Rectal smooth muscle tissue (tissue), 1 donor: ENCODE data around the gene MYO16.

ENCODE experiments used
- H3K27ac ChIP-seq: one replicate; pipeline ENCODE4 v1.7.0; 2013; ENCODE audit warnings: low read depth, low read length, inconsistent platforms
- H3K27me3 ChIP-seq: one replicate; pipeline ENCODE4 v1.7.0; 2013; ENCODE audit warnings: low read length; ENCODE audit not compliant: control insufficient read depth, insufficient read depth
- H3K36me3 ChIP-seq: one replicate; pipeline ENCODE4 v1.7.0; 2013; ENCODE audit warnings: low read length; ENCODE audit not compliant: control insufficient read depth, insufficient read depth
- H3K4me1 ChIP-seq: one replicate; pipeline ENCODE4 v1.7.0; 2013; ENCODE audit warnings: low read length; ENCODE audit not compliant: control insufficient read depth, insufficient read depth
- H3K4me3 ChIP-seq: one replicate; pipeline ENCODE4 v1.7.0; 2013; ENCODE audit warnings: low read length
- H3K9ac ChIP-seq: one replicate; pipeline ENCODE4 v1.7.0; 2013; ENCODE audit warnings: low read length

MYO16 gene

GRCh38 chr13:108787700-108788414, 158.4 kb downstream of the MYO16 start:
- Histone ChIP-seq H3K36me3 (no peaks in the 10 kb centered on the region), H3K27ac (no peak overlapping the region), H3K4me1 (no peaks in the 10 kb centered on the region), H3K27me3 (no peaks in the 10 kb centered on the region), H3K9ac (no peak overlapping the region), H3K4me3 (no peak overlapping the region)

GRCh38 chr13:108789476-108789875, 160.1 kb downstream of the MYO16 start:
- no peak overlapping the region for H3K27ac ChIP-seq
- H3K4me1 ChIP-seq, result no peaks in the 10 kb centered on the region
- H3K4me3 ChIP-seq, result no peak overlapping the region
- no peaks in the 10 kb centered on the region for H3K27me3 ChIP-seq
- no peak overlapping the region for H3K9ac ChIP-seq
- H3K36me3 ChIP-seq, result no peaks in the 10 kb centered on the region

DNA sequence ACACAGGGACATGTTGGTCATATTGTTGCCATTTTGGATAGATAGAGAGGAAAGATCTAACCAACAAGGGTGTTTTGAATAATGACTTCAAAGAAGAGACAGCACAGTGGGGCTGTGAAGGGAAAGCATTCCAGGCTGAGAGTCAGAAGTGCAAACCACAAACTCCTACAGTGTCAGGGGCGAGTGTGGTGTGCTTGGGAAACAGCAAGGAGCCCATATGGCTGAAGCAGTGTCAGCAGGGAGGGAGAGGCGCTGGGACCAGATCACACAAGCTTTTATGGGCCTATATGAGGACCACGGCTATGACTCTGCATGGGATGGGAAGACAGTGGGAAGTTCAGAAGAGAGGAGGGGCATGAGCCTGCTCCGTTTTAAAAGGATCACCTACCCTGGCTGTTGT, 166.4 kb downstream of the MYO16 start:
- no peaks in the 10 kb centered on the region for H3K4me1 ChIP-seq
- H3K9ac ChIP-seq, result no peak overlapping the region
- H3K4me3 ChIP-seq, result no peak overlapping the region
- no peaks in the 10 kb centered on the region for H3K36me3 ChIP-seq
- H3K27ac ChIP-seq, result no peak overlapping the region
- H3K27me3 ChIP-seq, result no peaks in the 10 kb centered on the region

DNA sequence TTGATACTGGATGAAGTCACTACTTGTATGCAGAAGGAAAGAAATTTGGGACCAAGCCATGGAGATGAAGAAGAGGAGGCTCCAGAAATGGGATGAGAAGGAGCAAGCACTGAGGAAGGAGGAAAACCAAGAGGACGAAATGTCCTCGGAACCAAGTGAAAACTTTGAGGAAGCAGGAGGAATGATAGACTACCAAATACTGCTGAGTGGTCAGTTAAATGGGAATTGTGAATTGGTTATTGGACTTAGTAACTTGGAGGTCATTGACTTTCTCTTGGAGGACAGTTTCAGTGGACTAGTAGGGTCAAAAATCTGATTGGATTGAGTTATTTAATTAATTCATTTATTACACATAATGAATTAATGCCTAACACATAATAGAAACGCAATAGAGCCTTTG, 167.9 kb downstream of the MYO16 start:
- Histone ChIP-seq H3K4me3 (no peak overlapping the region), H3K9ac (no peak overlapping the region), H3K4me1 (no peaks in the 10 kb centered on the region), H3K27ac (no peak overlapping the region), H3K27me3 (no peaks in the 10 kb centered on the region), H3K36me3 (no peaks in the 10 kb centered on the region)

DNA sequence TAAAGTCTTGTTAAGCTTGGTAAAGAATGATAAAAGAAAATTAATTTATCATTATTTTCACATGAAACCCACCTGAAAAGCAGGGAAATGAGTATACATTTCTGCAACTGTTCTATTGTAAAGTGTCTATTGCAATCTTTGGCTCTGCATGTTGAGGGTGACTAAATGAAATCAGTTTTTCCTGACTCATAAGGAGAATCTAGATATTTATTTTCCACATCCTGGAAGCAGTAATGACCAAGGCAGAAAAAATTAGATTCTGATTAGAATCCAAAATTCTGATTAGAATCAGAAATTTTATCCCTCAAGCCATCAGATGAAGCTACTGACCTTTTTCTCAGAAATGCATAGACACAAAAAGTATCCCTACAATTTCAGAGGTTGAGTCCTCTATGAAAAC, 178.4 kb downstream of the MYO16 start:
- no peaks in the 10 kb centered on the region for H3K36me3 ChIP-seq
- H3K9ac ChIP-seq, result no peak overlapping the region
- H3K27me3 ChIP-seq, result no peaks in the 10 kb centered on the region
- no peak overlapping the region for H3K27ac ChIP-seq
- H3K4me1 ChIP-seq, result no peaks in the 10 kb centered on the region
- H3K4me3 ChIP-seq, result no peak overlapping the region

DNA sequence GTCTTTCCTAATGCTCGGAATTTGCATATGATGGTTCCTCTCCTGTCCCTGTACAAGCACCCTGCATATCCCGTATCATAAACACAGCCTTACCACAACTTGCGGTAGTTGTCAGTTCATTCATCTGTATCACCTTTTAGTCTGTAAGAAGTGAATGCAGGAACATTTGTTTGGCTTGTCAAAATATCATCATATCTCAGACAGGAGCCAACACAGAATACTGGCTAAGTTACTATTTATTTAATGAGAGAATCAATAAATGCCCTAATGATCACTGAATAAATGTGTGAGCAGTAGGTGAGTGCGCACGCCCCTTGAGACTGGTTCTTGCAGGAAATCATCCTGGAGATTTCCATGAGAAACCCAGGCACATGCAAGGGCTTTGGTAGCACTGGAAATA, 182.8 kb downstream of the MYO16 start:
- H3K4me1 ChIP-seq, result no peaks in the 10 kb centered on the region
- H3K27ac ChIP-seq, result no peak overlapping the region
- no peaks in the 10 kb centered on the region for H3K27me3 ChIP-seq
- H3K36me3 ChIP-seq, result no peaks in the 10 kb centered on the region
- H3K4me3 ChIP-seq, result no peak overlapping the region
- no peak overlapping the region for H3K9ac ChIP-seq

GRCh38 chr13:108812661-108813060, 183.2 kb downstream of the MYO16 start:
- H3K9ac ChIP-seq, result no peak overlapping the region
- no peaks in the 10 kb centered on the region for H3K4me1 ChIP-seq
- H3K27ac ChIP-seq, result no peak overlapping the region
- H3K27me3 ChIP-seq, result no peaks in the 10 kb centered on the region
- H3K4me3 ChIP-seq, result no peak overlapping the region
- no peaks in the 10 kb centered on the region for H3K36me3 ChIP-seq

DNA sequence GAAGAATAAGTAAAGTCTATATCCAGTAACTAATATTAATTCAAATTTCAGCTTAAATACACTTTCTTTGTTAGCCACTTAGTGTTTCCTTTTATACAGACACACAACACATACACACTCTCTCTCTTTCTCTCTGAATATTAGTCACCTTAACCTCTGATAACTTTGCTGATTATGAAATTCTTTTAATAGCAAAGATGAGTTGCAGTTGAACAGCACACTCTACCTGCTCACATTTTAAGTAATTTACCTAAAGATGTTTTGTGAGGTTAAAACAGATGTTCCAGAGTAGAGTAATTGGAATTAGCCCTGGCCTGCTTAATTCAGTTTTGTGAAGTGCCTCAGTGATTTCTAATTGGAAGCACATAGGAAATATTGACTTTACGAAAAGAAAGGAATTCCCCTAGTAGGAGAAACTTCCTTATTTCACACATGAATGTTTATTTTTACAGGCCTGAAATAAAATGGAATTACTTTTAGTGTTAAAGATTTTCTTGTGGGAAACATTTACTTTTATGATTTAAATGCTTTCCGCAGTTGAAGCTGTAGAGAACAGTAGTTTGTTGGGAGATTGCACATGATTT, 184.3 kb downstream of the MYO16 start:
- H3K4me1 ChIP-seq, result no peaks in the 10 kb centered on the region
- H3K4me3 ChIP-seq, result no peak overlapping the region
- no peak overlapping the region for H3K27ac ChIP-seq
- H3K36me3 ChIP-seq, result no peaks in the 10 kb centered on the region
- H3K9ac ChIP-seq, result no peak overlapping the region
- no peaks in the 10 kb centered on the region for H3K27me3 ChIP-seq

DNA sequence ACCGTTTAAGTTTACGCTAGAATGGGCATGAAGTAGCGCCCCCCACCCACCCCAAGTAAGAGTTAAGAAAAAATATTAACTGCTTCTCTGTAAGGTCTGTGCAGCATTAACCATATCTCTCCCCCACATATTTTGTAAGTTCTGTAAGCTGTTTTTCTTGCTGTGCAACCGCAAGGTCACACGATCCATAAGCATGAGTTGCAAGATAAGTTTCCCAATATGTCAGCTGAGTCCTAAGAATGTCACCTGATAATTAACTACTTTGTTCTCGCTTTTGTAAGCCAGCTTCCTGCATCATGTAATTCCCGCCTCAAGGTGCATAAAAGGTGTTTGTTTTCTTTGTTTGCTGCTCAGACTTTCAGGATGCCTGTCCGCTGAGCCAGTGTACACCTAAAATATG, 187.0 kb downstream of the MYO16 start:
- no peak overlapping the region for H3K4me3 ChIP-seq
- no peak overlapping the region for H3K9ac ChIP-seq
- no peaks in the 10 kb centered on the region for H3K27me3 ChIP-seq
- H3K36me3 ChIP-seq, result no peaks in the 10 kb centered on the region
- H3K4me1 ChIP-seq, result no peaks in the 10 kb centered on the region
- H3K27ac ChIP-seq, result no peak overlapping the region

GRCh38 chr13:108827646-108828045, 198.2 kb downstream of the MYO16 start:
- Histone ChIP-seq H3K27me3 (no peaks in the 10 kb centered on the region), H3K9ac (no peak overlapping the region), H3K4me3 (no peak overlapping the region), H3K27ac (no peak overlapping the region), H3K4me1 (no peaks in the 10 kb centered on the region), H3K36me3 (no peaks in the 10 kb centered on the region)

GRCh38 chr13:108828086-108828815, 198.8 kb downstream of the MYO16 start:
- no peaks in the 10 kb centered on the region for H3K4me1 ChIP-seq
- H3K36me3 ChIP-seq, result no peaks in the 10 kb centered on the region
- no peaks in the 10 kb centered on the region for H3K27me3 ChIP-seq
- H3K27ac ChIP-seq, result no peak overlapping the region
- no peak overlapping the region for H3K9ac ChIP-seq
- H3K4me3 ChIP-seq, result no peak overlapping the region

GRCh38 chr13:108830916-108831315, 201.5 kb downstream of the MYO16 start:
- Histone ChIP-seq H3K4me1 (no peaks in the 10 kb centered on the region), H3K4me3 (no peak overlapping the region), H3K27me3 (no peaks in the 10 kb centered on the region), H3K9ac (no peak overlapping the region), H3K36me3 (no peaks in the 10 kb centered on the region), H3K27ac (no peak overlapping the region)

- Histone ChIP-seq H3K4me3 (no peak overlapping the region), H3K4me1 (no peaks in the 10 kb centered on the region), H3K27ac (no peak overlapping the region), H3K9ac (no peak overlapping the region), H3K36me3 (no peaks in the 10 kb centered on the region), H3K27me3 (no peaks in the 10 kb centered on the region)
These were observed 204.1 kb downstream of the MYO16 start for GRCh38 chr13:108833531-108833930.
